Measurements from ENCODE around the gene PTPN11. TPM values are rescaled to one million over a fixed set of nuclear protein-coding genes. Genes with fewer than 3 reads are reported as not detected.

Gene PTPN11
- total RNA-seq, 1 experiment from 2014 or later: 181 TPM

GRCh38 chr12:112380663-112381405 lies 37.9 kb upstream of the PTPN11 start (continued):
- TF ChIP-seq ATF3 (IDR thresholded peaks at IDR 0.05): no peak
- no peak for TF ChIP-seq SRF (IDR thresholded peaks at IDR 0.05; ENCODE audit: low read depth)
- no peak for TF ChIP-seq TCF7L2 (IDR thresholded peaks at IDR 0.05; ENCODE audit: borderline replicate concordance, extremely low read depth, insufficient read depth, insufficient read length)
- TF ChIP-seq SIN3A (IDR thresholded peaks at IDR 0.05; ENCODE audit: low read depth): no peak
- TF ChIP-seq EGR1 (IDR thresholded peaks at IDR 0.05; ENCODE audit: low read depth): no peak
- TF ChIP-seq, protein P1, sequence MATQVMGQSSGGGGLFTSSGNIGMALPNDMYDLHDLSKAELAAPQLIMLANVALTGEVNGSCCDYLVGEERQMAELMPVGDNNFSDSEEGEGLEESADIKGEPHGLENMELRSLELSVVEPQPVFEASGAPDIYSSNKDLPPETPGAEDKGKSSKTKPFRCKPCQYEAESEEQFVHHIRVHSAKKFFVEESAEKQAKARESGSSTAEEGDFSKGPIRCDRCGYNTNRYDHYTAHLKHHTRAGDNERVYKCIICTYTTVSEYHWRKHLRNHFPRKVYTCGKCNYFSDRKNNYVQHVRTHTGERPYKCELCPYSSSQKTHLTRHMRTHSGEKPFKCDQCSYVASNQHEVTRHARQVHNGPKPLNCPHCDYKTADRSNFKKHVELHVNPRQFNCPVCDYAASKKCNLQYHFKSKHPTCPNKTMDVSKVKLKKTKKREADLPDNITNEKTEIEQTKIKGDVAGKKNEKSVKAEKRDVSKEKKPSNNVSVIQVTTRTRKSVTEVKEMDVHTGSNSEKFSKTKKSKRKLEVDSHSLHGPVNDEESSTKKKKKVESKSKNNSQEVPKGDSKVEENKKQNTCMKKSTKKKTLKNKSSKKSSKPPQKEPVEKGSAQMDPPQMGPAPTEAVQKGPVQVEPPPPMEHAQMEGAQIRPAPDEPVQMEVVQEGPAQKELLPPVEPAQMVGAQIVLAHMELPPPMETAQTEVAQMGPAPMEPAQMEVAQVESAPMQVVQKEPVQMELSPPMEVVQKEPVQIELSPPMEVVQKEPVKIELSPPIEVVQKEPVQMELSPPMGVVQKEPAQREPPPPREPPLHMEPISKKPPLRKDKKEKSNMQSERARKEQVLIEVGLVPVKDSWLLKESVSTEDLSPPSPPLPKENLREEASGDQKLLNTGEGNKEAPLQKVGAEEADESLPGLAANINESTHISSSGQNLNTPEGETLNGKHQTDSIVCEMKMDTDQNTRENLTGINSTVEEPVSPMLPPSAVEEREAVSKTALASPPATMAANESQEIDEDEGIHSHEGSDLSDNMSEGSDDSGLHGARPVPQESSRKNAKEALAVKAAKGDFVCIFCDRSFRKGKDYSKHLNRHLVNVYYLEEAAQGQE (IDR thresholded peaks at IDR 0.05; ENCODE audit: low read depth): no peak

DNA sequence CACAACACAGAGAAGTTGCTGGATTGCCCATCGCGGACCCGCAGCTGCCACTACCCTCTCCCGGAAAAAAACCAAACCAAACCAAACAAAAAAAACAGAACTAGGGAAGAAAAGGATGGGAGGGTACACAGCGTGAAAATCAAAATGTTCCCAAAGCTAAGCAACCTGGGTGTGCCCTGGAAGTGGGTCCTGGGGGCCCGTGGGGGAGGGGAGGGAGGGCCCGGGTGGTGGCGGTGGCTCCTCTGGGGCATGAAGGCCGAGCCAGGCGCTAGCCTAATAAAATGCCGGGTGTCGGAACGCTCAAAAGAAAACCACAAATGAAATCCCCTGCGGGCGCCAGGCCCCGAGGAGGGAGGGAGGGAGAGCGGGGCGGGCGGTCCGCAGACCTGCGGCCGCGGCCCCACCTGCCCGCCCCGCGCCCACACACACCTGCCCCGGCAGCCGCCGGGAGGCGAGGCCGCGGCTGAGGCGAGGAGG lies 37.3 kb upstream of the PTPN11 start:
- H3K27me3 ChIP-seq (ENCODE audit: insufficient read depth, low read length): no peaks in the 10 kb centered on the region
- peaks cover 47% of the 10 kb centered on the region for H3K79me2 ChIP-seq (ENCODE audit: insufficient read depth, low read length)
- H2AFZ ChIP-seq (ENCODE audit: low read depth, low read length, poor library complexity, severe bottlenecking): no peak overlapping the region
- DNase-seq (ENCODE audit: low read depth, low spot score) (no peak), ATAC-seq (peak; percentile 63)
- intact Hi-C loops (cut with micrococcal nuclease): loop anchor here (10.0 kb wide), 3 partner anchors 87 to 347 kb away; partner anchors contain the start of gene NAA25
- H4K20me1 ChIP-seq (ENCODE audit: insufficient read depth): no peaks in the 10 kb centered on the region
- TF ChIP-seq ZFX (IDR thresholded peaks at IDR 0.05): peak; percentile 74
- TF ChIP-seq TCF7L2 (IDR thresholded peaks at IDR 0.05; ENCODE audit: borderline replicate concordance, extremely low read depth, insufficient read depth, insufficient read length): peak; percentile 75
- no peak for TF ChIP-seq POLR2AphosphoS5 (IDR thresholded peaks at IDR 0.05; ENCODE audit: low read depth, low read length)
- H3K4me2 ChIP-seq (ENCODE audit: low read length): peak overlapping the region; percentile 93
- ChIA-PET CTCF (no interaction called here), POLR2A (no interaction called here), RAD21 (ENCODE audit: low non-redundant PET in 1 of 2, low total read pairs in 2 of 2, uncharacterized antibody in 2 of 2, unreplicated experiment in 2 of 2) (no interaction called here)
- H3K4me1 ChIP-seq (ENCODE audit: control insufficient read depth in 1 of 2, insufficient read depth in 2 of 2, low read length in 2 of 2): peaks cover 12 to 17% of the 10 kb centered on the region in 2 experiments; a peak in 3 of 4 replicates
- peak overlapping the region; percentile 58 to 80 for H3K4me3 ChIP-seq (replicated peaks in 1 of 2; ENCODE audit: low read depth in 1 of 2, low read length in 2 of 2)
- BruUV-seq (replicated peaks): no TSS peak
- H3K9me2 ChIP-seq (ENCODE audit: insufficient read depth): no peaks in the 10 kb centered on the region
- H3K9me3 ChIP-seq (ENCODE audit: control insufficient read depth in 1 of 2, insufficient read depth in 1 of 2, low read depth in 1 of 2, low read length in 2 of 2): no peaks in the 10 kb centered on the region
- peak overlapping the region; percentile 69 for H3K9ac ChIP-seq (ENCODE audit: low read length)
- H3K27ac ChIP-seq (ENCODE audit: low read depth, low read length): peak overlapping the region; percentile 86
- no peaks in the 10 kb centered on the region for H3K36me3 ChIP-seq (ENCODE audit: control insufficient read depth in 1 of 2, insufficient read depth in 2 of 2, low read length in 2 of 2)

Measured in HCT116 (cell line).